SU-DHL-6 (cell line): ENCODE results near the gene EIF6.

Source experiments
- H2AFZ ChIP-seq: fragments of 200-600 bp; sonication (generic); 2 replicates; pipeline ENCODE4 v1.6.1; 2014; ENCODE audit warnings: low read depth, mild to moderate bottlenecking, moderate library complexity, mixed read lengths, antibody characterized with exemption, low read length; ENCODE audit not compliant: severe bottlenecking
- H3F3A ChIP-seq: fragments of 200-600 bp; shearing (Covaris generic); 2 replicates; pipeline ENCODE4 v1.6.0; 2016; ENCODE audit warnings: antibody characterized with exemption, mild to moderate bottlenecking; ENCODE audit not compliant: insufficient read depth
- H3K27ac ChIP-seq: fragments of 200-600 bp; sonication (generic); 2 replicates; pipeline ENCODE4 v1.5.1; 2016; ENCODE audit warnings: low read depth, mild to moderate bottlenecking, low read length, moderate library complexity, mixed read lengths
- H3K27me3 ChIP-seq: fragments of 200-600 bp; sonication (generic), shearing (Covaris generic); 2 replicates; pipeline ENCODE4 v1.6.0; 2014; ENCODE audit warnings: mild to moderate bottlenecking, low read length
- H3K36me3 ChIP-seq: fragments of 200-600 bp; sonication (generic); 2 replicates; pipeline ENCODE4 v1.6.1; 2014; ENCODE audit warnings: mild to moderate bottlenecking, low read length, mixed read lengths
- H3K4me2 ChIP-seq: fragments of 300-600, 200-600 bp; shearing (Covaris generic), sonication (generic); 2 replicates; pipeline ENCODE4 v1.6.0; 2014; ENCODE audit warnings: low read length, low read depth, mild to moderate bottlenecking; ENCODE audit not compliant: poor library complexity, severe bottlenecking
- H3K4me3 ChIP-seq: fragments of 200-600 bp; sonication (generic); 2 replicates; pipeline ENCODE4 v1.5.1; 2014; ENCODE audit warnings: antibody characterized with exemption, low read length, mild to moderate bottlenecking, mixed read lengths; ENCODE audit not compliant: insufficient read depth, poor library complexity, severe bottlenecking
- H3K79me2 ChIP-seq: fragments of 200-600 bp; sonication (generic); 2 replicates; pipeline ENCODE4 v1.6.1; 2014; ENCODE audit warnings: mild to moderate bottlenecking, low read length, moderate library complexity; ENCODE audit not compliant: insufficient read depth
- H3K9ac ChIP-seq: fragments of 200-600 bp; sonication (generic); 2 replicates; pipeline ENCODE4 v1.7.0; 2014; ENCODE audit warnings: mild to moderate bottlenecking, low read length
- H3K9me2 ChIP-seq: fragments of 200-600 bp; sonication (generic); replicated peaks from 2 replicates; pipeline ENCODE4 v1.6.1; 2014; ENCODE audit warnings: low read length; ENCODE audit not compliant: insufficient read depth
- H3K9me3 ChIP-seq: fragments of 200-600 bp; sonication (generic); 2 replicates; pipeline ENCODE4 v1.6.1; 2014; ENCODE audit warnings: low read length, mixed read lengths; ENCODE audit not compliant: insufficient read depth
- H4K20me1 ChIP-seq: fragments of 200-600 bp; sonication (generic); 2 replicates; pipeline ENCODE4 v1.6.1; 2014; ENCODE audit warnings: low read depth, mild to moderate bottlenecking, antibody characterized with exemption, low read length, moderate library complexity, mixed read lengths
- CTCF ChIP-seq: fragments of 200-600 bp; sonication (generic); IDR thresholded peaks from one replicate; pipeline ENCODE4 v1.5.1; 2017; ENCODE audit warnings: antibody characterized with exemption, mild to moderate bottlenecking, low read length, moderate library complexity; ENCODE audit not compliant: insufficient read depth, poor library complexity, severe bottlenecking
- EZH2phosphoT487 ChIP-seq: fragments of 200-600 bp; sonication (generic), shearing (Covaris generic); conservative IDR thresholded peaks from 2 replicates; pipeline ENCODE4 v1.6.1; 2018; ENCODE audit warnings: mild to moderate bottlenecking, antibody characterized with exemption, low read length, moderate library complexity, mixed read lengths

The EIF6 gene

GRCh38 chr20:35329435-35330139 lies 45.0 kb upstream of the EIF6 start:
- no peak overlapping the region for H3K4me2 ChIP-seq
- H2AFZ ChIP-seq, result no peak overlapping the region
- no peak overlapping the region for H3K27ac ChIP-seq

GRCh38 chr20:35328689-35329088 lies 44.1 kb upstream of the EIF6 start:
- Histone ChIP-seq H3K9me2 (no peaks in the 10 kb centered on the region), H3K4me3 (no peak overlapping the region), H3K36me3 (no peaks in the 10 kb centered on the region), H3K79me2 (no peaks in the 10 kb centered on the region), H3K27me3 (no peaks in the 10 kb centered on the region), H3F3A (no peaks in the 10 kb centered on the region), H3K9me3 (no peaks in the 10 kb centered on the region), H2AFZ (no peak overlapping the region), H3K4me2 (no peak overlapping the region), H4K20me1 (no peaks in the 10 kb centered on the region), H3K27ac (no peak overlapping the region), H3K9ac (no peak overlapping the region)
- TF ChIP-seq CTCF (no peak), EZH2phosphoT487 (no peak)

More at GRCh38 chr20:35329435-35330139, 45.0 kb upstream of the EIF6 start:
- H3K4me3 ChIP-seq, result no peak overlapping the region
- no peak for TF ChIP-seq EZH2phosphoT487
- peak; percentile 76 for TF ChIP-seq CTCF
- H3K79me2 ChIP-seq, result no peaks in the 10 kb centered on the region
- no peaks in the 10 kb centered on the region for H3K36me3 ChIP-seq
- no peaks in the 10 kb centered on the region for H4K20me1 ChIP-seq
- H3F3A ChIP-seq, result no peaks in the 10 kb centered on the region
- no peaks in the 10 kb centered on the region for H3K9me3 ChIP-seq
- no peaks in the 10 kb centered on the region for H3K27me3 ChIP-seq
- no peaks in the 10 kb centered on the region for H3K9me2 ChIP-seq
- no peak overlapping the region for H3K9ac ChIP-seq

GRCh38 chr20:35328095-35328685 lies 43.6 kb upstream of the EIF6 start:
- Histone ChIP-seq H3K4me3 (no peak overlapping the region), H4K20me1 (no peaks in the 10 kb centered on the region), H3K9me2 (no peaks in the 10 kb centered on the region), H3K79me2 (no peaks in the 10 kb centered on the region), H3K9ac (no peak overlapping the region), H3K27ac (no peak overlapping the region), H2AFZ (no peak overlapping the region), H3K4me2 (no peak overlapping the region), H3K36me3 (no peaks in the 10 kb centered on the region), H3K27me3 (no peaks in the 10 kb centered on the region), H3K9me3 (no peaks in the 10 kb centered on the region), H3F3A (no peaks in the 10 kb centered on the region)
- TF ChIP-seq EZH2phosphoT487, result no peak
- no peak for TF ChIP-seq CTCF
